ENCODE results near the gene PACS1.
"Not testable (repeated sequence)": the region's sequence is repeated elsewhere in the genome, so short reads cannot be mapped to it uniquely, and the experiment has no call there.

PACS1 gene

GRCh38 chr11:66111158-66111557 lies 41.1 kb downstream of the PACS1 start:
- DNase-seq (ENCODE audit: low read depth): no peak

GRCh38 chr11:66112041-66112491 lies 42.0 kb downstream of the PACS1 start:
- no peak for DNase-seq (ENCODE audit: low read depth)

GRCh38 chr11:66112601-66113499 lies 42.8 kb downstream of the PACS1 start:
- DNase-seq (ENCODE audit: low read depth): no peak

DNA sequence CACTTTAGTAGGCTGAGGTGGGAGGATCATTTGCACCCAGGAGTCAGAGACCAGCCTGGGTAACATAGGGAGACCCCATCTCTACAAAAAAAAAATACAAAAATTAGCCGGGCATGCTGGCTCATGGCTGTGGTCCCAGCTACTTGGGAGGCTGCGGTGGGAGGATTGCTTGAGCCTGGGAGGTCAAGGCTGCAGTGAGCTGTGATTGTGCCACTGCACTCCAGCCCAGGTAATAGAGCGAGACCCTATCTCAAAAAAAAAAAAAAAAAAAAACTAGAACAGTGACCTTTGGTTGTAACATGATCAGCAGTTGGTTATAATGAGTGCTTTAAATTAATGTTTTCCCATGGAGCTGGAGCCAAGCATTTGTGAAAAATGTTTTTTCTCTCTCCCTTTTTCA lies 44.9 kb downstream of the PACS1 start:
- not testable (repeated sequence) for DNase-seq (ENCODE audit: low read depth)

DNA sequence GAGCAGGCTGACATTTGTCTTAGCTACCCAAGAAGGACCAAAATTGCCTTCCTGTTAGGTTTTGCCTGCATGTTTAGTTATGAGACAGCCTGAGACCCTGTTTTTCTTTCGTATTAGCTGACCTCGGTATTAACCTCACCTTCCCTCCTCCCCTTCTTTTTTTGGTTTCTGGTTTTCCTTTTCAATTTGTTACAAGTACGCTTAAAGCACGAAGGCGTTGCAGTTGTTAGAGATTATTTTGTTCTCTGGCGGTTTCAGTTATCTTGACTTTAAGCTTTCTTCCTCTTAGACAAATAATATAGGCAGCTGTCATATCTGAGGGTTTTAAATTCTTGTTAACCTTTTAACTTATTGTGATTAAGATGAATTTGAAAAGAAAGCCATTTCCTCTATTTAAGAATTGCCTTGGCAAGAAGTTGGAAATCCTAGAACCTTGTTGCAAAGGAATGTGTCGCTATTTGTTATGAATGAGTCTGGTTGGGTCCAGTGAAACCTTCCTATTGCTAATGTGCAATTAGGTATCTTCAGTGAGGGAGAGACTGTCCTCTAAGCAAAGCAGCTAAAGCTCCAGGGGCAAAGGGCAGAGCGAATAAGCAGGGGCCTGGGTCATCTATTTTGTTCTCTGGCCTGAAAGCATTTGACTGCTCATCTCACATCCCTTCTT lies 45.7 kb downstream of the PACS1 start:
- no peak for DNase-seq (ENCODE audit: low read depth)

- DNase-seq (ENCODE audit: low read depth): no peak
Measured at GRCh38 chr11:66116576-66117361, 46.7 kb downstream of the PACS1 start.

DNA sequence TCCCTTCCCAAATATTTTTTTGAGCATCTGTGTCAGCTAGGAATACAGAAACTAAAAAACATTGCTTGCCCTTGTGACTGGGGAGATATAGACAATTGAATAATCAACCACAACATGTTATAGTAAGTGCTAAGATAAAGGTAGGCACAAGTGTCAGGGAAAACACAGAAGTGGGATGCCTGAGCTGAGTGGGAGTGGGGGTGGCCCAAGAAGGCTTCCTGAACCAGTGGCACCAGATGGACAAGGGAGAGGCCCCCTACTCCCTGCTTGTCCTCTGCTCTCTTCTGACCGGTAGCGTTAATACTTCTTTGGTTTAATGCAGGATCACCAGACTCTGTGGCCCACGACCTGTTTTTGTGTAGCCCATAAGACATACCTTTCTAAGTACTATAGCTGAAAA lies 48.8 kb downstream of the PACS1 start:
- DNase-seq (ENCODE audit: low read depth): no peak

- DNase-seq (ENCODE audit: low read depth): no peak
Measured at GRCh38 chr11:66119348-66120133, 49.5 kb downstream of the PACS1 start.

GRCh38 chr11:66121466-66121865 lies 51.4 kb downstream of the PACS1 start:
- DNase-seq (ENCODE audit: low read depth): no peak

- DNase-seq (ENCODE audit: low read depth): no peak
Measured at GRCh38 chr11:66123902-66124301, 53.8 kb downstream of the PACS1 start.

GRCh38 chr11:66124564-66124963 lies 54.5 kb downstream of the PACS1 start:
- DNase-seq (ENCODE audit: low read depth): no peak

- no peak for DNase-seq (ENCODE audit: low read depth)
Measured at GRCh38 chr11:66126064-66126463, 56.0 kb downstream of the PACS1 start.

DNA sequence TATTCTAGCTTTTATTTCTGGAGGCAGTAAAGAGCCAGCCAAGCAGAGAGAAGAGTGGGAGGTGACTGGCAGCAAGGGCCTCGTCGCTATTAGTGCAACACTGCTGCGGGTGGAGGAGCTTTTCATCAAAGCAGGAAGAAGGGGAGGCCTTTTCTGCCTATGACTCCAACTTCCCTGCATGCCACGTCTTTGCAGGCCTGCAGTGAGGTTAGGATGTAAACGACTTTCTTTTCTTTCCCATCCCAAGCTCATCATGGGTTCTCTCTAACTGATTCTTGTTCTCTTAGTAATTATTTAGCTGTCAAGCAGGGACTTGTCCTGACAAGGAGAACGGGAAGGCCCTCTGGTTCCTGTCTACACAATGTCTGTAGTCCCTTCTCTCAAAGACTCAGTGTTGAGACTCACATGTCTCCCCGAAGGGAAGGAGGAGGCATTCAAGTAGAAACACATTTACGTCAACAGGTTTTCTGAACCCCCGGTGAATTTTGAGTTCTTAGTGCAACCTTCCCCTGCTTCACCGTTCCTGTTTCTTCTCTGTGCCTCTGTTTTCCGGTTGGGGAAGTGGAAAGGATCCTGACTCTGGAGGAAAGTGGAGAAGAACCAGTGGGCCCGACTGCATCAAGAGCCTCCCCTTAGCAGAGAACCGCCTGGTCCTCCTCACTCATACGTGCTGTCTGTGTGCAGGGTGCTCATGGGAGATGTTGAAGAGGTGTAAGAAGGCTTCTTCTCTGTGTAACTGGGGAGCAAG lies 56.9 kb downstream of the PACS1 start:
- DNase-seq (ENCODE audit: low read depth): peak; percentile 34

- no peak for DNase-seq (ENCODE audit: low read depth)
Measured at GRCh38 chr11:66130978-66131377, 60.9 kb downstream of the PACS1 start.

- DNase-seq (ENCODE audit: low read depth): no peak
Measured at GRCh38 chr11:66131937-66132632, 62.0 kb downstream of the PACS1 start.

GRCh38 chr11:66133216-66133775 lies 63.2 kb downstream of the PACS1 start:
- no peak for DNase-seq (ENCODE audit: low read depth)

GRCh38 chr11:66136752-66137123 lies 66.7 kb downstream of the PACS1 start:
- no peak for DNase-seq (ENCODE audit: low read depth)

DNA sequence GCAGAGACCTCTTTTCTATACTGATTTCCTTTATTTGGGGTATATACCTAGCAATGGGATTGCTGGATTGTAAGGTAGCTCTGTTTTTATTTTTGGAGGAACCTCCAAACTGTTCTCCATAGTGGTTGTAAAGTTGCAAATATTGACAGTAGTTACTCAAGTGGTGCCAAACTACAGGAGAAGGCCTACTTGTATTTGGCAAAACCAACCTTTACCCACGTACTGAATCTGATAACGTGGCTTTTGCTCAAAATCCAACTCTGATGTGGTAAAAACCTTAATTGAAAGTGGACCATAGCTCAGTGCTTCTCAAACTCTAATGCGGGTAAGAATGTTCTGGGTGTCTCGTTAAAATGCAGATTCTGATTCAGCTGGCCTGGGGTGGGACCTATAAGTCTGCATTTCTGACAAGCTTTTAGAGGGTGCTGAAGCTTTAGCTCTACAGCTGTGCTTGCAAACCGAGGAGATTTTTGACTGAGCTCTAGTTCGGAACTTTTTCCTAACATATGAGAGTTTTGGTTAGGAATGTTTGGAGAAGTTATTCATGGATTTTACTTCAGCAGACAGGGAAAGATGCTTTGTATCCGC lies 69.8 kb downstream of the PACS1 start:
- DNase-seq (ENCODE audit: low read depth): no peak

DNA sequence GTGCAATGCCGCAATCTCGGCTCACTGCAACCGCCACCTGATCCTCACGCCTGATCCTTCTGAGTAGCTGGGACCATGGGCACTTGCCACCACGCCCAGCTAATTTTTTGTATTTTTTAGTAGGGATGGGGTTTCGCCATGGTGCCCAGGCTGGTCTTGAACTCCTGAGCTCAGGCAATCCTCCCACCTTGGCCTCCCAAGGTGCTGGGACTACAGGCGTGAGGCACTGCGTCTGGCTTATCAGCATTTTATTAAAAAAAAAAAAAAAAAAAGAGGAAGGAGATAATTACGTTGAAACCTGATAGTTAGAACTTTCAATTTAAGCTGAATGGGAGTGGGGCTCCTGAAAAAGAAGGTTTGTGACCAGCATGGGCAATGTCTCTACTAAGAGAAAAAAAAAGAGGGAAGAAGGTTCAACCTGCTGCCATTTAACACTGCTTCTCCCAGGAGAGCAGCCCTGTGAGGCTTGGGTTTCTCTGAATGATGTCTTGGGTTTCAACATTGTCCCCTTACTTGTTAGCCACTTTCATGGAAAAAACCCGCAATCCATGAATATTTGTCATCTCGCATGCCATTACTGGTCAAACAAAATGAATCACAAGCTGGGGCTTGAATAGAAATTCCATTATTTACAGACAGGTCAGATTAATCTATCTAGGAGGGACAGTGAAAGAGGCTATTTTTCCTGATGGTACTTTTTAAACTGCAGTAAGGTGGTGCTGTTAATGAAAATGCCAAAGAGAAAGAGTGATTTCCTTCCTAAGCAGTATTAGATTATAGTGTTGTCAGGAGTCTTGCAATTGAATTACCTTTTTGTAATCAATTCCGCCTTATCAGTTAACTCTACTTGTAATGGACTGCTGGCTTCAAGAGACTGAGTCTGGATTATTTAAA lies 72.5 kb downstream of the PACS1 start:
- no peak for DNase-seq (ENCODE audit: low read depth)
